HepG2 (cell line): ENCODE measurements around the gene NINL. TPM values are rescaled to one million over a fixed set of nuclear protein-coding genes. Genes with fewer than 3 reads are reported as not detected.

Source experiments
- BRCA1 ChIP-seq: sonication (generic); formaldehyde crosslinking; IDR thresholded peaks from 2 replicates; pipeline ENCODE4 v1.4.0; 2020; ENCODE audit warnings: missing genetic modification reagents
- CC2D1A ChIP-seq: sonication (generic); formaldehyde crosslinking; IDR thresholded peaks from 2 replicates; pipeline ENCODE4 v1.8.1; 2023; ENCODE audit warnings: mild to moderate bottlenecking, missing genetic modification reagents
- CEBPG ChIP-seq: IDR thresholded peaks from 2 replicates; pipeline ENCODE4 v1.6.1; 2016
- ELF1 ChIP-seq: sonication (generic); formaldehyde crosslinking; IDR thresholded peaks from 2 replicates; pipeline ENCODE4 v1.4.0; 2020; ENCODE audit warnings: missing genetic modification reagents
- FOXM1 ChIP-seq: sonication (generic); formaldehyde crosslinking; IDR thresholded peaks from 2 replicates; pipeline ENCODE4 v1.5.0; 2020; ENCODE audit warnings: missing genetic modification reagents
- JUN ChIP-seq: sonication (generic); formaldehyde crosslinking; IDR thresholded peaks from 2 replicates; pipeline ENCODE4 v1.4.0; 2020; ENCODE audit warnings: mild to moderate bottlenecking, missing genetic modification reagents
- MZF1 ChIP-seq: sonication (generic); formaldehyde crosslinking; IDR thresholded peaks from 2 replicates; pipeline ENCODE4 v1.8.1; 2023; ENCODE audit warnings: mild to moderate bottlenecking, missing genetic modification reagents, borderline replicate concordance
- NFATC3 ChIP-seq: sonication (generic); formaldehyde crosslinking; IDR thresholded peaks from 2 replicates; pipeline ENCODE4 v1.5.1; 2020; ENCODE audit warnings: mild to moderate bottlenecking, missing genetic modification reagents
- NFIB ChIP-seq: sonication (generic); formaldehyde crosslinking; IDR thresholded peaks from 2 replicates; pipeline ENCODE4 v1.9.0; 2021; ENCODE audit warnings: missing genetic modification reagents, mild to moderate bottlenecking, borderline replicate concordance
- NR2F2 ChIP-seq: IDR thresholded peaks from 2 replicates; pipeline ENCODE4 v1.6.1; 2012; ENCODE audit warnings: low read depth, inconsistent platforms, borderline replicate concordance
- PAF1 ChIP-seq: IDR thresholded peaks from 2 replicates; pipeline ENCODE4 v1.6.1; 2016; ENCODE audit warnings: missing genetic modification reagents, missing compliant biosample characterization
- PAX8 ChIP-seq: sonication (generic); formaldehyde crosslinking; IDR thresholded peaks from 2 replicates; pipeline ENCODE4 v1.8.0; 2022; ENCODE audit warnings: mild to moderate bottlenecking, missing genetic modification reagents, borderline replicate concordance
- RELA ChIP-seq: sonication (generic); formaldehyde crosslinking; IDR thresholded peaks from 2 replicates; pipeline ENCODE4 v1.4.0; 2020; ENCODE audit warnings: missing genetic modification reagents
- SETDB1 ChIP-seq: sonication (generic); formaldehyde crosslinking; IDR thresholded peaks from 2 replicates; pipeline ENCODE4 v1.5.1; 2020; ENCODE audit warnings: missing genetic modification reagents, mild to moderate bottlenecking, borderline replicate concordance
- SMAD3 ChIP-seq: sonication (generic); formaldehyde crosslinking; IDR thresholded peaks from 2 replicates; pipeline ENCODE4 v1.4.0; 2020; ENCODE audit warnings: missing genetic modification reagents
- ZMYM2 ChIP-seq: sonication (generic); formaldehyde crosslinking; IDR thresholded peaks from 2 replicates; pipeline ENCODE4 v1.8.0; 2022; ENCODE audit warnings: mild to moderate bottlenecking, missing genetic modification reagents
- ZNF230 ChIP-seq: sonication (generic); formaldehyde crosslinking; IDR thresholded peaks from 2 replicates; pipeline ENCODE4 v1.4.0; 2020; ENCODE audit warnings: mild to moderate bottlenecking, missing genetic modification reagents
- ZNF441 ChIP-seq: sonication (generic); formaldehyde crosslinking; IDR thresholded peaks from 2 replicates; pipeline ENCODE4 v1.7.0; 2021; ENCODE audit warnings: missing genetic modification reagents, borderline replicate concordance
- ZNF446 ChIP-seq: sonication (generic); formaldehyde crosslinking; IDR thresholded peaks from 2 replicates; pipeline ENCODE4 v1.5.0; 2020; ENCODE audit warnings: mild to moderate bottlenecking, missing genetic modification reagents
- ZNF564 ChIP-seq: sonication (generic); formaldehyde crosslinking; IDR thresholded peaks from 2 replicates; pipeline ENCODE4 v1.8.1; 2023; ENCODE audit warnings: mild to moderate bottlenecking, missing genetic modification reagents
- ZNF709 ChIP-seq: sonication (generic); formaldehyde crosslinking; IDR thresholded peaks from 2 replicates; pipeline ENCODE4 v1.5.0; 2020; ENCODE audit warnings: mild to moderate bottlenecking, missing genetic modification reagents
- ZNF724P ChIP-seq: sonication (generic); formaldehyde crosslinking; IDR thresholded peaks from 2 replicates; pipeline ENCODE4 v1.8.0; 2022; ENCODE audit warnings: missing genetic modification reagents, borderline replicate concordance
- ZNF777 ChIP-seq: sonication (generic); formaldehyde crosslinking; IDR thresholded peaks from 2 replicates; pipeline ENCODE4 v1.4.0; 2020; ENCODE audit warnings: missing genetic modification reagents
- ZZZ3 ChIP-seq: sonication (generic); formaldehyde crosslinking; IDR thresholded peaks from 2 replicates; pipeline ENCODE4 v1.4.0; 2020; ENCODE audit warnings: missing genetic modification reagents, mild to moderate bottlenecking, borderline replicate concordance
- polyA plus RNA-seq, 8 experiments: library from polyadenylated mRNA; depleted of rRNA in 3 of 8; stranded (reverse) in 7 of 8; unstranded in 1 of 8; fragments of >200 nt; fragmentation: Illumina TruSeq in 4 of 8; extraction: Trizol in 4 of 8; gene quantifications; 2 replicates each; pipeline versions ENCODE4 v1.2.1 to v1.2.3, GENCODE V29; 2011 to 2016; ENCODE audit warnings: low read depth in 4 of 8, missing spikeins in 1 of 8, mixed read lengths in 1 of 8; ENCODE audit not compliant: insufficient read depth in 1 of 8
- total RNA-seq, 5 experiments: library from RNA; depleted of rRNA; stranded (reverse); fragments of >200 nt; fragmentation: Illumina TruSeq; extraction: Trizol; gene quantifications; 2 replicates each; pipeline ENCODE4 v1.2.3, GENCODE V29; 2016; ENCODE audit warnings: low read depth in 1 of 5
- TF ChIP-seq, protein P1 (sequence below): sonication (generic); formaldehyde crosslinking; IDR thresholded peaks from 2 replicates; pipeline ENCODE4 v1.5.1; 2020; ENCODE audit warnings: mild to moderate bottlenecking, missing genetic modification reagents, borderline replicate concordance
- TF ChIP-seq, protein P2 (sequence below): sonication (generic); formaldehyde crosslinking; IDR thresholded peaks from 2 replicates; pipeline ENCODE4 v1.4.0; 2020; ENCODE audit warnings: missing genetic modification reagents, borderline replicate concordance

The NINL gene
- total and polyA plus RNA-seq, 2 of the 13 experiments (the other 11 are each of a cell fraction or from before 2014, with no cell fraction given) = 32.3 to 34.3 TPM

DNA sequence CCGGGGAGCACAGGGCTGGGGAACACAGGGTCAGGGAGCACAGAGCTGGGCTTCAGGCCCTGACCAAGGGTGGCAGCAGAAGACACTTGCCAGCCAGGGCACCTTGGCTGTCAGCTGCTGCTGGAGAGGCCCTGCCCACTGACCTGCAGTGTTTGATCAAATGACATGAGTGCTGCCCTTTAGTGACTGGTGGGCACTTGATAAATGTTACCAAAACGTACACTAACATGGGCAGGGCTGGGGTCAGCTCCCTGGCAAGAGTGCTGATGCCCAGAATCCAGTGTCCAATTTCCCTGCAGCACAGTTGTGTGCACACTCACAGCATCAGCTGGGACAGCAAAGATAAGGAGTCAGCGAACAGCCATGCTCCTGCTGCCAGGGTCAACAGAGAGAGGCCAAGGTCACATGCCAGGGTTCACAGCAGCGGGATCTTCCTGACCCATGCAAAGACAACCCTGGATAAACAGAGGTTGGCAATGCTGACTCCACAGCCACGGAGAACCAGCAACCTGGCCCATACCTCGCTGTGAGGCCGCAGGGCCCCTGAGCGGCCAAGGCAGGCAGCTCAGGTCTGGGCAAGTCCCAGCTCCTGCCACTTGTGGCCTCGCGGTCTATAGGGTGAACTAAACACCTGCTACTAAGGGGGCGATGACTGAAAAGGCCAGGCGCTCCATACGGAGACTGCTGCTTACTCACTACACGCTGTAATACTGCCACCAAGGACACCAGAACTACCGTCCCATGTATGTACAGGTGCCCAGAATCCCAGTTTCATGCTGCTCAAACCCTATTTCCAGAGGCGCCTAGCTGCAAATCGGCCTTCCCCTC is 46.3 kb downstream of the NINL start (continued):
- TF ChIP-seq, protein P1, sequence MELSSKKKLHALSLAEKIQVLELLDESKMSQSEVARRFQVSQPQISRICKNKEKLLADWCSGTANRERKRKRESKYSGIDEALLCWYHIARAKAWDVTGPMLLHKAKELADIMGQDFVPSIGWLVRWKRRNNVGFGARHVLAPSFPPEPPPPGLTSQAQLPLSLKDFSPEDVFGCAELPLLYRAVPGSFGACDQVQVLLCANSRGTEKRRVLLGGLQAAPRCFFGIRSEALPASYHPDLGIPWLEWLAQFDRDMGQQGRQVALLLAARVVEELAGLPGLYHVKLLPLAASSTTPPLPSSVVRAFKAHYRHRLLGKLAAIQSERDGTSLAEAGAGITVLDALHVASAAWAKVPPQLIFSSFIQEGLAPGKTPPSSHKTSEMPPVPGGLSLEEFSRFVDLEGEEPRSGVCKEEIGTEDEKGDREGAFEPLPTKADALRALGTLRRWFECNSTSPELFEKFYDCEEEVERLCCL (CRISPR knock-in tag) = no peak
- 0 out of 2 replicates have a peak, but pooled peaks have one; percentile 43 for TF ChIP-seq PAX8
- TF ChIP-seq ZNF446 (CRISPR knock-in tag) = no peak
- no peak for TF ChIP-seq NFATC3 (CRISPR knock-in tag)
- TF ChIP-seq ZNF230 (CRISPR knock-in tag) = peak; percentile 98
- TF ChIP-seq ZNF441 = no peak
- peak; percentile 65; the same call in 1 of the 2 replicates for TF ChIP-seq CEBPG (CRISPR knock-in tag)
- peak; percentile 61; the same call in 1 of the 2 replicates for TF ChIP-seq ZNF709 (CRISPR knock-in tag)
- TF ChIP-seq ZMYM2 (CRISPR knock-in tag) = peak; percentile 92
- TF ChIP-seq NFIB = no peak
- TF ChIP-seq ZZZ3 (CRISPR knock-in tag) = peak; percentile 83
- TF ChIP-seq SMAD3 = peak; percentile 94
- TF ChIP-seq FOXM1 (CRISPR knock-in tag) = no peak
- no peak for TF ChIP-seq ZNF564 (CRISPR knock-in tag)
- no peak for TF ChIP-seq CC2D1A (CRISPR knock-in tag)
- TF ChIP-seq RELA (CRISPR knock-in tag) = no peak
- no peak for TF ChIP-seq ZNF777
- peak; percentile 98 for TF ChIP-seq NR2F2
- TF ChIP-seq MZF1 (CRISPR knock-in tag) = no peak; the same call in 1 of the 2 replicates
- TF ChIP-seq, protein P2, sequence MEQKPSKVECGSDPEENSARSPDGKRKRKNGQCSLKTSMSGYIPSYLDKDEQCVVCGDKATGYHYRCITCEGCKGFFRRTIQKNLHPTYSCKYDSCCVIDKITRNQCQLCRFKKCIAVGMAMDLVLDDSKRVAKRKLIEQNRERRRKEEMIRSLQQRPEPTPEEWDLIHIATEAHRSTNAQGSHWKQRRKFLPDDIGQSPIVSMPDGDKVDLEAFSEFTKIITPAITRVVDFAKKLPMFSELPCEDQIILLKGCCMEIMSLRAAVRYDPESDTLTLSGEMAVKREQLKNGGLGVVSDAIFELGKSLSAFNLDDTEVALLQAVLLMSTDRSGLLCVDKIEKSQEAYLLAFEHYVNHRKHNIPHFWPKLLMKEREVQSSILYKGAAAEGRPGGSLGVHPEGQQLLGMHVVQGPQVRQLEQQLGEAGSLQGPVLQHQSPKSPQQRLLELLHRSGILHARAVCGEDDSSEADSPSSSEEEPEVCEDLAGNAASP = peak; percentile 88; the same call in 1 of the 2 replicates
- peak; percentile 94; the same call in 1 of the 2 replicates for TF ChIP-seq ZNF724P (CRISPR knock-in tag)
- TF ChIP-seq PAF1 = no peak
- TF ChIP-seq ELF1 (CRISPR knock-in tag) = peak; percentile 69
- no peak for TF ChIP-seq SETDB1 (CRISPR knock-in tag)
- no peak; the same call in 1 of the 2 replicates for TF ChIP-seq BRCA1 (CRISPR knock-in tag)
- TF ChIP-seq JUN (CRISPR knock-in tag) = peak; percentile 81; the same call in 1 of the 2 replicates
